CD14-positive monocyte (primary cell): ENCODE measurements around the gene ATP5MK. TPM values are rescaled to one million over a fixed set of nuclear protein-coding genes. Genes with fewer than 3 reads are reported as not detected.
"Not testable (repeated sequence)": the region's sequence is repeated elsewhere in the genome, so short reads cannot be mapped to it uniquely, and the experiment has no call there.

ENCODE experiments used
- DNase-seq, 3 donors: peaks; one replicate each; pipeline ENCODE4 v3.0.0-alpha.2; 2011 to 2022
- H2AFZ ChIP-seq: 2 replicates; pipeline ENCODE4 v1.6.0; 2012; ENCODE audit warnings: mild to moderate bottlenecking, low read depth, low read length, inconsistent platforms; ENCODE audit not compliant: insufficient read depth, poor library complexity, severe bottlenecking
- H3K27ac ChIP-seq, 2 donors: 1 replicate in 1 of 2; 2 replicates in 1 of 2; pipeline ENCODE4 v1.5.1; 2012 to 2013; ENCODE audit warnings: low read length in 2 of 2, control low read depth in 1 of 2, inconsistent platforms in 1 of 2, low read depth in 1 of 2, mild to moderate bottlenecking in 1 of 2
- H3K27me3 ChIP-seq, 2 donors: one replicate each; pipeline versions ENCODE4 v1.6.0 to v1.6.1; 2011 to 2013; ENCODE audit warnings: low read length in 2 of 2; ENCODE audit not compliant: control insufficient read depth in 2 of 2, insufficient read depth in 2 of 2
- H3K36me3 ChIP-seq, 2 donors: replicated peaks in 1 of 2; 1 replicate in 1 of 2; 2 replicates in 1 of 2; pipeline versions ENCODE4 v1.5.1 to v1.6.1; 2012 to 2013; ENCODE audit warnings: low read length in 2 of 2, control low read depth in 1 of 2, inconsistent platforms in 1 of 2, mild to moderate bottlenecking in 1 of 2; ENCODE audit not compliant: insufficient read depth in 2 of 2, control insufficient read depth in 1 of 2
- H3K4me1 ChIP-seq, 2 donors: 1 replicate in 1 of 2; 2 replicates in 1 of 2; pipeline versions ENCODE4 v1.5.1 to v1.6.1; 2012 to 2013; ENCODE audit warnings: low read length in 2 of 2, control low read depth in 1 of 2, inconsistent platforms in 1 of 2, mild to moderate bottlenecking in 1 of 2, moderate library complexity in 1 of 2; ENCODE audit not compliant: insufficient read depth in 2 of 2, control insufficient read depth in 1 of 2
- H3K4me2 ChIP-seq: replicated peaks from 2 replicates; pipeline ENCODE3; 2012; ENCODE audit warnings: low read length, moderate library complexity, mild to moderate bottlenecking; ENCODE audit not compliant: poor library complexity, severe bottlenecking; ENCODE audit errors: extremely low read depth
- H3K4me3 ChIP-seq, 3 experiments: fragments of 200-600 bp in 1 of 3; sonication (generic) in 1 of 3; replicated peaks in 1 of 3; 1 replicate in 2 of 3; 2 replicates in 1 of 3; pipeline ENCODE4 v1.5.1; 2011 to 2013; ENCODE audit warnings: low read length in 3 of 3, mild to moderate bottlenecking in 3 of 3, control low read depth in 2 of 3, low read depth in 2 of 3, inconsistent platforms in 1 of 3, moderate library complexity in 1 of 3
- H3K79me2 ChIP-seq: 2 replicates; pipeline ENCODE4 v1.6.0; 2012; ENCODE audit warnings: mild to moderate bottlenecking, control low read depth, inconsistent platforms, low read length, moderate library complexity; ENCODE audit not compliant: insufficient read depth
- H3K9ac ChIP-seq: 2 replicates; pipeline ENCODE4 v1.6.0; 2017; ENCODE audit warnings: low read length, mild to moderate bottlenecking; ENCODE audit not compliant: insufficient read depth, poor library complexity, severe bottlenecking
- H3K9me3 ChIP-seq, 2 donors: replicated peaks in 1 of 2; 1 replicate in 1 of 2; 2 replicates in 1 of 2; pipeline versions ENCODE4 v1.5.1 to v1.6.1; 2012 to 2013; ENCODE audit warnings: low read length in 2 of 2, control low read depth in 1 of 2; ENCODE audit not compliant: control insufficient read depth in 1 of 2, insufficient read depth in 1 of 2
- H4K20me1 ChIP-seq: 2 replicates; pipeline ENCODE4 v1.6.0; 2012; ENCODE audit warnings: mild to moderate bottlenecking, low read length, control low read depth, moderate library complexity; ENCODE audit not compliant: insufficient read depth
- H3K27ac Mint-ChIP-seq, 7 donors: one replicate each; pipeline ENCODE4 v1.8.0; 2020; ENCODE audit warnings: mild to moderate bottlenecking in 7 of 7, mixed read lengths in 7 of 7, moderate library complexity in 6 of 7, inconsistent platforms in 2 of 7
- H3K27me3 Mint-ChIP-seq, 3 donors: one replicate each; pipeline ENCODE4 v1.8.0; 2021 to 2022; ENCODE audit warnings: low read depth in 3 of 3, mild to moderate bottlenecking in 3 of 3, mixed read lengths in 3 of 3, moderate library complexity in 3 of 3, inconsistent platforms in 1 of 3
- H3K36me3 Mint-ChIP-seq, 2 donors: one replicate each; pipeline ENCODE4 v1.8.0; 2020; ENCODE audit warnings: mixed read lengths in 2 of 2, inconsistent platforms in 1 of 2, mild to moderate bottlenecking in 1 of 2
- H3K4me1 Mint-ChIP-seq: one replicate; pipeline ENCODE4 v1.8.0; 2020; ENCODE audit warnings: mild to moderate bottlenecking, mixed read lengths
- H3K4me3 Mint-ChIP-seq, 2 donors: one replicate each; pipeline ENCODE4 v1.8.0; 2020; ENCODE audit warnings: mild to moderate bottlenecking in 2 of 2, mixed read lengths in 2 of 2, moderate library complexity in 1 of 2
- H3K9me3 Mint-ChIP-seq, 7 donors: one replicate each; pipeline ENCODE4 v1.8.0; 2020 to 2022; ENCODE audit warnings: mixed read lengths in 7 of 7, mild to moderate bottlenecking in 6 of 7, moderate library complexity in 6 of 7, inconsistent platforms in 2 of 7
- CTCF ChIP-seq: fragments of 200-600 bp; IDR thresholded peaks from one replicate; pipeline ENCODE4 v1.8.0; 2022; ENCODE audit warnings: antibody characterized with exemption, mild to moderate bottlenecking
- WGBS: methylation state at CpG from one replicate; pipeline ENCODE4 v1.1.5; 2013; ENCODE audit warnings: missing lambda C conversion rate; ENCODE audit not compliant: insufficient coverage; 5-methylcytosine and 5-hydroxymethylcytosine counted together
- intact Hi-C, 2 donors: fragments of 100-400 bp; cut with micrococcal nuclease; formaldehyde crosslinking; loops; one replicate each; pipeline versions ENCODE4 v1.15.0 to v1.15.1; 2023
- polyA plus RNA-seq, 3 donors: library from polyadenylated mRNA; depleted of rRNA in 1 of 3; unstranded in 2 of 3; stranded (reverse) in 1 of 3; fragments of 300-500 nt in 2 of 3; fragments of >200 nt in 1 of 3; fragmentation: Illumina TruSeq in 2 of 3; gene quantifications; 1 replicate in 2 of 3; 2 replicates in 1 of 3; pipeline ENCODE4 v1.2.3, GENCODE V29; 2012 to 2021

ATP5MK gene
- polyA plus RNA-seq, 3 donors = 285 to 531 (median 529) TPM

GRCh38 chr10:103359493-103359892, 36.8 kb downstream of the ATP5MK start:
- WGBS = 100% methylated on average over 2 of the region's 4 CpGs
- intact Hi-C loops = not testable (repeated sequence)

GRCh38 chr10:103355906-103356599, 40.2 kb downstream of the ATP5MK start:
- Histone ChIP-seq H2AFZ (no peak overlapping the region), H4K20me1 (no peaks in the 10 kb centered on the region), H3K4me1 (peaks cover 0 to 5% of the 10 kb centered on the region in 2 donors), H3K79me2 (no peaks in the 10 kb centered on the region), H3K4me3 (no peak overlapping the region), H3K27ac (no peak overlapping the region), H3K9me3 (no peaks in the 10 kb centered on the region), H3K4me2 (no peak overlapping the region), H3K27me3 (no peaks in the 10 kb centered on the region), H3K9ac (no peak overlapping the region), H3K36me3 (no peaks in the 10 kb centered on the region)
- Mint-ChIP-seq H3K4me3 (no peak overlapping the region), H3K27ac (no peak overlapping the region), H3K4me1 (peaks cover 4% of the 10 kb centered on the region), H3K9me3 (peaks cover 0 to under 1% (median 0%) of the 10 kb centered on the region in 7 donors), H3K27me3 (peaks cover 0 to 2% (median 0%) of the 10 kb centered on the region in 3 donors), H3K36me3 (no peaks in the 10 kb centered on the region)
- DNase-seq = no peak
- intact Hi-C loops = no loop called here
- no CpG with 5 or more reads among the region's 5 CpGs for WGBS
- no peak for TF ChIP-seq CTCF

More at GRCh38 chr10:103359493-103359892, 36.8 kb downstream of the ATP5MK start:
- not testable (repeated sequence) for H3K36me3 ChIP-seq, H3K4me2 ChIP-seq, H3K27me3 Mint-ChIP-seq, H2AFZ ChIP-seq, H3K9ac ChIP-seq, H3K27ac ChIP-seq, DNase-seq, H3K9me3 ChIP-seq, H3K4me1 ChIP-seq, H3K27ac Mint-ChIP-seq, H4K20me1 ChIP-seq, H3K4me3 ChIP-seq, H3K27me3 ChIP-seq, H3K4me1 Mint-ChIP-seq, H3K4me3 Mint-ChIP-seq, H3K79me2 ChIP-seq, H3K9me3 Mint-ChIP-seq, H3K36me3 Mint-ChIP-seq

- H3K9me3 Mint-ChIP-seq, H3K4me3 Mint-ChIP-seq, H4K20me1 ChIP-seq, H3K27ac Mint-ChIP-seq, H3K4me1 ChIP-seq, DNase-seq, H3K36me3 ChIP-seq, H3K36me3 Mint-ChIP-seq, H3K4me1 Mint-ChIP-seq, H3K4me3 ChIP-seq, H3K27me3 Mint-ChIP-seq, H3K4me2 ChIP-seq, H2AFZ ChIP-seq, H3K27ac ChIP-seq, H3K9me3 ChIP-seq, intact Hi-C loops, H3K27me3 ChIP-seq, H3K9ac ChIP-seq: not testable (repeated sequence)
- WGBS = no CpG with 5 or more reads among the region's 4 CpGs
- peaks cover 12% of the 10 kb centered on the region for H3K79me2 ChIP-seq
Measured at GRCh38 chr10:103354567-103354966, 41.7 kb downstream of the ATP5MK start.
